ENCODE data around the gene PTGFRN.

DNA sequence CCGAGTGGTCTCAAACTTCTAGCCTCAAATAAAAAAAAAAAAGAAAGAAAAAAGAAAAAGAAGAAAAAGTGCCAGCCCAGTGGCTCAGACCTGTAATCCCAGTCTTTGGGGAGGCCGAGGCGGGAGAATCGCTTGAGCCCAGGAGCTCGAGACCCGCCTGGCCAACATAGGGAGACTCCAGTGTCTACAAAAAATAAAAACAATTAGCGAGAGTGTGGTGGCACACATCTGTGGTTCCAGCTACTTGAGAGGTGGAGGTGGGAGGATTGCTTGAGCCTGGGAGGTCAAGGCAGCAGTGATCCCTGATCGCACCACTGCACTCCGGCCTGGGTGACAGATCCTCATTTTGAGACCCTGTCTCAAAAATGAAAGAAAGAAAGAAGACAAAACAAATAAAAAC, 1.4 kb upstream of the PTGFRN start:
- TF ChIP-seq, protein P1, sequence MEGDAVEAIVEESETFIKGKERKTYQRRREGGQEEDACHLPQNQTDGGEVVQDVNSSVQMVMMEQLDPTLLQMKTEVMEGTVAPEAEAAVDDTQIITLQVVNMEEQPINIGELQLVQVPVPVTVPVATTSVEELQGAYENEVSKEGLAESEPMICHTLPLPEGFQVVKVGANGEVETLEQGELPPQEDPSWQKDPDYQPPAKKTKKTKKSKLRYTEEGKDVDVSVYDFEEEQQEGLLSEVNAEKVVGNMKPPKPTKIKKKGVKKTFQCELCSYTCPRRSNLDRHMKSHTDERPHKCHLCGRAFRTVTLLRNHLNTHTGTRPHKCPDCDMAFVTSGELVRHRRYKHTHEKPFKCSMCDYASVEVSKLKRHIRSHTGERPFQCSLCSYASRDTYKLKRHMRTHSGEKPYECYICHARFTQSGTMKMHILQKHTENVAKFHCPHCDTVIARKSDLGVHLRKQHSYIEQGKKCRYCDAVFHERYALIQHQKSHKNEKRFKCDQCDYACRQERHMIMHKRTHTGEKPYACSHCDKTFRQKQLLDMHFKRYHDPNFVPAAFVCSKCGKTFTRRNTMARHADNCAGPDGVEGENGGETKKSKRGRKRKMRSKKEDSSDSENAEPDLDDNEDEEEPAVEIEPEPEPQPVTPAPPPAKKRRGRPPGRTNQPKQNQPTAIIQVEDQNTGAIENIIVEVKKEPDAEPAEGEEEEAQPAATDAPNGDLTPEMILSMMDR (IDR thresholded peaks at IDR 0.05): no peak
- TF ChIP-seq POLR2A (IDR thresholded peaks at IDR 0.05): no peak
- TF ChIP-seq POLR2AphosphoS5 (IDR thresholded peaks at IDR 0.05): no peak
- TF ChIP-seq EP300 (IDR thresholded peaks at IDR 0.05): no peak

All from sigmoid colon (tissue), 4 donors.